Astrocyte (in vitro differentiated cells and primary cell): ENCODE data around the gene L3MBTL4.

Experiments used
- CTCF ChIP-seq: IDR thresholded peaks from 2 replicates; pipeline ENCODE4 v1.5.1; 2011; ENCODE audit warnings: low read depth, mild to moderate bottlenecking, inconsistent platforms, low read length, moderate library complexity; ENCODE audit not compliant: insufficient read depth
- EZH2 ChIP-seq: IDR thresholded peaks from 2 replicates; pipeline ENCODE4 v1.6.1; 2012; ENCODE audit warnings: mild to moderate bottlenecking, low read length, inconsistent platforms; ENCODE audit not compliant: insufficient read depth

GRCh38 chr18:5951515-5952091 is 463.1 kb downstream of the L3MBTL4 start:
- TF ChIP-seq EZH2 (no peak), CTCF (no peak)
